Measurements from ENCODE around the gene ADPRHL1.

Gene ADPRHL1

GRCh38 chr13:113367771-113368170 is 85.5 kb downstream of the ADPRHL1 start:
- TF ChIP-seq TAF1 (IDR thresholded peaks at IDR 0.05; ENCODE audit: low read depth, low read length) (no peak), POLR2AphosphoS5 (IDR thresholded peaks at IDR 0.05; ENCODE audit: low read depth, low read length) (no peak), POLR2A (IDR thresholded peaks at IDR 0.05; ENCODE audit: low read depth, low read length) (no peak), PAX5 (IDR thresholded peaks at IDR 0.05; ENCODE audit: insufficient read depth, low read length, severe bottlenecking) (no peak), POU2F2 (IDR thresholded peaks at IDR 0.05; ENCODE audit: low read depth, low read length) (no peak), SPI1 (IDR thresholded peaks at IDR 0.05; ENCODE audit: low read depth, low read length) (no peak)
- no peak for FAIRE-seq
- DNase-seq (ENCODE audit: insufficient read length, low spot score): no peak

GRCh38 chr13:113367020-113367560 is 86.2 kb downstream of the ADPRHL1 start:
- DNase-seq (ENCODE audit: insufficient read length, low spot score): no peak
- no peak for FAIRE-seq
- TF ChIP-seq POU2F2 (IDR thresholded peaks at IDR 0.05; ENCODE audit: low read depth, low read length) (no peak), POLR2AphosphoS5 (IDR thresholded peaks at IDR 0.05; ENCODE audit: low read depth, low read length) (no peak)

GRCh38 chr13:113365971-113366588 is 87.2 kb downstream of the ADPRHL1 start:
- TF ChIP-seq POU2F2 (IDR thresholded peaks at IDR 0.05; ENCODE audit: low read depth, low read length) (no peak), POLR2A (IDR thresholded peaks at IDR 0.05; ENCODE audit: low read depth, low read length) (no peak), TAF1 (IDR thresholded peaks at IDR 0.05; ENCODE audit: low read depth, low read length) (no peak), SPI1 (IDR thresholded peaks at IDR 0.05; ENCODE audit: low read depth, low read length) (no peak), POLR2AphosphoS5 (IDR thresholded peaks at IDR 0.05; ENCODE audit: low read depth, low read length) (no peak), PAX5 (IDR thresholded peaks at IDR 0.05; ENCODE audit: insufficient read depth, low read length, severe bottlenecking) (no peak)
- DNase-seq (ENCODE audit: insufficient read length, low spot score) (no peak), FAIRE-seq (no peak)

GRCh38 chr13:113365583-113365970 is 87.7 kb downstream of the ADPRHL1 start:
- FAIRE-seq (no peak), DNase-seq (ENCODE audit: insufficient read length, low spot score) (no peak)
- no peak for TF ChIP-seq TAF1 (IDR thresholded peaks at IDR 0.05; ENCODE audit: low read depth, low read length)

GRCh38 chr13:113364901-113365582 is 88.2 kb downstream of the ADPRHL1 start:
- no peak for DNase-seq (ENCODE audit: insufficient read length, low spot score)
- no peak for FAIRE-seq
- TF ChIP-seq POLR2A (IDR thresholded peaks at IDR 0.05; ENCODE audit: low read depth, low read length) (no peak), PAX5 (IDR thresholded peaks at IDR 0.05; ENCODE audit: insufficient read depth, low read length, severe bottlenecking) (no peak), SPI1 (IDR thresholded peaks at IDR 0.05; ENCODE audit: low read depth, low read length) (no peak), TAF1 (IDR thresholded peaks at IDR 0.05; ENCODE audit: low read depth, low read length) (no peak), POU2F2 (IDR thresholded peaks at IDR 0.05; ENCODE audit: low read depth, low read length) (no peak), POLR2AphosphoS5 (IDR thresholded peaks at IDR 0.05; ENCODE audit: low read depth, low read length) (no peak)

GRCh38 chr13:113364311-113364889 is 88.9 kb downstream of the ADPRHL1 start:
- DNase-seq (ENCODE audit: insufficient read length, low spot score): no peak
- TF ChIP-seq TAF1 (IDR thresholded peaks at IDR 0.05; ENCODE audit: low read depth, low read length): no peak
- no peak for TF ChIP-seq POU2F2 (IDR thresholded peaks at IDR 0.05; ENCODE audit: low read depth, low read length)
- TF ChIP-seq SPI1 (IDR thresholded peaks at IDR 0.05; ENCODE audit: low read depth, low read length): no peak
- TF ChIP-seq POLR2AphosphoS5 (IDR thresholded peaks at IDR 0.05; ENCODE audit: low read depth, low read length): no peak
- no peak for TF ChIP-seq POLR2A (IDR thresholded peaks at IDR 0.05; ENCODE audit: low read depth, low read length)
- TF ChIP-seq PAX5 (IDR thresholded peaks at IDR 0.05; ENCODE audit: insufficient read depth, low read length, severe bottlenecking): no peak
- FAIRE-seq: no peak

- FAIRE-seq (no peak), DNase-seq (ENCODE audit: insufficient read length, low spot score) (no peak)
- TF ChIP-seq POLR2AphosphoS5 (IDR thresholded peaks at IDR 0.05; ENCODE audit: low read depth, low read length): no peak
- TF ChIP-seq POU2F2 (IDR thresholded peaks at IDR 0.05; ENCODE audit: low read depth, low read length): no peak
- no peak for TF ChIP-seq SPI1 (IDR thresholded peaks at IDR 0.05; ENCODE audit: low read depth, low read length)
- TF ChIP-seq POLR2A (IDR thresholded peaks at IDR 0.05; ENCODE audit: low read depth, low read length): no peak
- no peak for TF ChIP-seq TAF1 (IDR thresholded peaks at IDR 0.05; ENCODE audit: low read depth, low read length)
- no peak for TF ChIP-seq PAX5 (IDR thresholded peaks at IDR 0.05; ENCODE audit: insufficient read depth, low read length, severe bottlenecking)
Measured at GRCh38 chr13:113361406-113361805, 91.9 kb downstream of the ADPRHL1 start.

GRCh38 chr13:113360446-113360845 is 92.8 kb downstream of the ADPRHL1 start:
- FAIRE-seq: no peak
- DNase-seq (ENCODE audit: insufficient read length, low spot score): no peak
- TF ChIP-seq TAF1 (IDR thresholded peaks at IDR 0.05; ENCODE audit: low read depth, low read length): no peak
- TF ChIP-seq POLR2AphosphoS5 (IDR thresholded peaks at IDR 0.05; ENCODE audit: low read depth, low read length): no peak
- no peak for TF ChIP-seq SPI1 (IDR thresholded peaks at IDR 0.05; ENCODE audit: low read depth, low read length)
- no peak for TF ChIP-seq PAX5 (IDR thresholded peaks at IDR 0.05; ENCODE audit: insufficient read depth, low read length, severe bottlenecking)
- TF ChIP-seq POU2F2 (IDR thresholded peaks at IDR 0.05; ENCODE audit: low read depth, low read length): no peak
- no peak for TF ChIP-seq POLR2A (IDR thresholded peaks at IDR 0.05; ENCODE audit: low read depth, low read length)

- DNase-seq (ENCODE audit: insufficient read length, low spot score) (no peak), FAIRE-seq (no peak)
- TF ChIP-seq POU2F2 (IDR thresholded peaks at IDR 0.05; ENCODE audit: low read depth, low read length): no peak
- TF ChIP-seq TAF1 (IDR thresholded peaks at IDR 0.05; ENCODE audit: low read depth, low read length): no peak
- TF ChIP-seq SPI1 (IDR thresholded peaks at IDR 0.05; ENCODE audit: low read depth, low read length): no peak
- no peak for TF ChIP-seq POLR2A (IDR thresholded peaks at IDR 0.05; ENCODE audit: low read depth, low read length)
- no peak for TF ChIP-seq PAX5 (IDR thresholded peaks at IDR 0.05; ENCODE audit: insufficient read depth, low read length, severe bottlenecking)
- TF ChIP-seq POLR2AphosphoS5 (IDR thresholded peaks at IDR 0.05; ENCODE audit: low read depth, low read length): no peak
Measured at GRCh38 chr13:113359571-113359970, 93.7 kb downstream of the ADPRHL1 start.
